Uterus (tissue), 2 donors: ENCODE data around the gene NRF1.

Source experiments
- CTCF ChIP-seq, 4 experiments: fragments of 200-600 bp in 2 of 4; fragments of 450-650 bp in 2 of 4; sonication (generic) in 2 of 4; IDR thresholded peaks; one replicate each; pipeline ENCODE4 v1.5.1; 2016 to 2019; ENCODE audit warnings: antibody characterized with exemption in 4 of 4, mild to moderate bottlenecking in 2 of 4, moderate library complexity in 1 of 4
- POLR2A ChIP-seq, 2 donors: fragments of 450-650 bp; IDR thresholded peaks; one replicate each; pipeline ENCODE4 v1.6.1; 2016; ENCODE audit warnings: antibody characterized with exemption in 2 of 2, mild to moderate bottlenecking in 1 of 2, moderate library complexity in 1 of 2

- TF ChIP-seq CTCF (IDR thresholded peaks at IDR 0.05), result no peak
- TF ChIP-seq POLR2A (IDR thresholded peaks at IDR 0.05), result no peak
Measured at GRCh38 chr7:129723679-129724078, 112.2 kb downstream of the NRF1 start.
